ENCODE measurements around the gene MUC6.

Gene MUC6

DNA sequence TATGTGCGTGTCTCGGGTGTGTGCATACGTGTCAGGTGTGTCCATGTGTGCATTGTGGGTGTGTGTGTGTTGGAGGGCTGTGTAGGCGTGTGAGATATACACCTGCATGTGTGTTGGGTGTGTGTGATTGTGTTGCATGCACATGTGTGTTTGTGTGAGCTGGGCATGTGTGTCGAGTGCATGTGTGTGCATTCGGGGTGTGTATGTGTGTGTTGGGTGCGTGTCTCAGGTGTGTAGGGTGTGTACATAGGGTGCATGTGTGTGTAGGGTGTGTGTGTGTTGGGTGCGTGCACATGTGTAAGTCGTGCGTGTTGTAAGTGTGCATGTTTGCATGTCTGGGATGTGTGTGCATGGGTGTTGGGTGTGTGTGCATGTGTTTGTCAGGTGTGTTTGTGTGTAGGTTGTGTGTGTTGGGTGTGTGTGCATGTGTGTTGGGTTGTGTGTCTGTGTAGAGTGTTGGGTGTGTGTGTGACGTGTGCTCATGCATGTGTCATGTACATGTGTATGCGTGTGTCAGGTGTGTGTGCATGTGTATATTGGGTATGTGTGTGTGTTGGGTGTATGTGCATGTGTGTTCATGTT lies 4.1 kb downstream of the MUC6 start:
- Histone ChIP-seq H3K4me3 (ENCODE audit: low read depth, low read length) (no peak overlapping the region), H3K27ac (ENCODE audit: extremely low read depth, low read depth, low read length) (no peak overlapping the region), H3K9me3 (ENCODE audit: control insufficient read depth, insufficient read depth, low read depth, low read length) (no peaks in the 10 kb centered on the region), H3K36me3 (ENCODE audit: control insufficient read depth in 2 of 2, insufficient read depth in 1 of 2, low read length in 2 of 2) (no peaks in the 10 kb centered on the region), H3K4me1 (ENCODE audit: control insufficient read depth, insufficient read depth, low read length) (no peaks in the 10 kb centered on the region)
- TF ChIP-seq ZNF18 (tag by site-specific recombination; IDR thresholded peaks at IDR 0.05) (0 out of 2 replicates have a peak, but pooled peaks have one; percentile 13), ZNF585B (tag by site-specific recombination; IDR thresholded peaks at IDR 0.05) (no peak), MEIS1 (CRISPR knock-in tag; IDR thresholded peaks at IDR 0.05; ENCODE audit: borderline replicate concordance) (no peak), ZFHX2 (tag by site-specific recombination; conservative IDR thresholded peaks at IDR 0.05) (0 out of 2 replicates have a peak, but pooled peaks have one; percentile 16)
- TF ChIP-seq, protein P1, sequence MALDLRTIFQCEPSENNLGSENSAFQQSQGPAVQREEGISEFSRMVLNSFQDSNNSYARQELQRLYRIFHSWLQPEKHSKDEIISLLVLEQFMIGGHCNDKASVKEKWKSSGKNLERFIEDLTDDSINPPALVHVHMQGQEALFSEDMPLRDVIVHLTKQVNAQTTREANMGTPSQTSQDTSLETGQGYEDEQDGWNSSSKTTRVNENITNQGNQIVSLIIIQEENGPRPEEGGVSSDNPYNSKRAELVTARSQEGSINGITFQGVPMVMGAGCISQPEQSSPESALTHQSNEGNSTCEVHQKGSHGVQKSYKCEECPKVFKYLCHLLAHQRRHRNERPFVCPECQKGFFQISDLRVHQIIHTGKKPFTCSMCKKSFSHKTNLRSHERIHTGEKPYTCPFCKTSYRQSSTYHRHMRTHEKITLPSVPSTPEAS (tag by site-specific recombination; IDR thresholded peaks at IDR 0.05), result 0 out of 2 replicates have a peak, but pooled peaks have one; percentile 56
- ChIA-PET POLR2A (no interaction called here), CTCF (no interaction called here)

- Histone ChIP-seq H3K9me3 (ENCODE audit: control insufficient read depth, insufficient read depth, low read depth, low read length) (no peaks in the 10 kb centered on the region), H3K4me1 (ENCODE audit: control insufficient read depth, insufficient read depth, low read length) (no peaks in the 10 kb centered on the region), H3K4me3 (ENCODE audit: low read depth, low read length) (no peak overlapping the region), H3K36me3 (ENCODE audit: control insufficient read depth in 2 of 2, insufficient read depth in 1 of 2, low read length in 2 of 2) (no peaks in the 10 kb centered on the region), H3K27ac (ENCODE audit: extremely low read depth, low read depth, low read length) (no peak overlapping the region)
- ChIA-PET POLR2A (interaction anchor here (0.6 kb wide), 1 partner anchor 71 kb away, joined by 3 read pairs; no protein-coding TSS in a partner anchor), CTCF (no interaction called here)
- TF ChIP-seq ZNF792 (tag by site-specific recombination; IDR thresholded peaks at IDR 0.05), result no peak
- no peak for TF ChIP-seq ZNF366 (tag by site-specific recombination; conservative IDR thresholded peaks at IDR 0.05)
- no peak for TF ChIP-seq ZXDB (tag by site-specific recombination; IDR thresholded peaks at IDR 0.05)
- TF ChIP-seq ZNF768 (tag by site-specific recombination; IDR thresholded peaks at IDR 0.05), result no peak
- no peak for TF ChIP-seq ZSCAN23 (tag by site-specific recombination; IDR thresholded peaks at IDR 0.05)
- no peak for TF ChIP-seq SP7 (tag by site-specific recombination; IDR thresholded peaks at IDR 0.05)
- TF ChIP-seq ZNF76 (tag by site-specific recombination; IDR thresholded peaks at IDR 0.05; ENCODE audit: borderline replicate concordance, low read depth), result no peak
- no peak for TF ChIP-seq ZNF335 (tag by site-specific recombination; conservative IDR thresholded peaks at IDR 0.05)
- no peak for TF ChIP-seq ZNF777 (tag by site-specific recombination; IDR thresholded peaks at IDR 0.05; ENCODE audit: borderline replicate concordance)
Measured at GRCh38 chr11:1031121-1031899, 5.2 kb downstream of the MUC6 start.

GRCh38 chr11:1030556-1030955 lies 6.0 kb downstream of the MUC6 start:
- POLR2A ChIA-PET, result no interaction called here
- Histone ChIP-seq H3K4me1 (ENCODE audit: control insufficient read depth, insufficient read depth, low read length) (no peaks in the 10 kb centered on the region), H3K9me3 (ENCODE audit: control insufficient read depth, insufficient read depth, low read depth, low read length) (no peaks in the 10 kb centered on the region), H3K27ac (ENCODE audit: extremely low read depth, low read depth, low read length) (no peak overlapping the region), H3K4me3 (ENCODE audit: low read depth, low read length) (no peak overlapping the region), H3K36me3 (ENCODE audit: control insufficient read depth in 2 of 2, insufficient read depth in 1 of 2, low read length in 2 of 2) (no peaks in the 10 kb centered on the region)
- CTCF ChIA-PET, result no interaction called here
- TF ChIP-seq ZNF211 (tag by site-specific recombination; IDR thresholded peaks at IDR 0.05; ENCODE audit: low read depth) (no peak), BCL11A (tag by site-specific recombination; IDR thresholded peaks at IDR 0.05; ENCODE audit: low read depth) (0 out of 2 replicates have a peak, but pooled peaks have one; percentile 41), ZNF184 (tag by site-specific recombination; IDR thresholded peaks at IDR 0.05) (no peak), GLIS2 (tag by site-specific recombination; IDR thresholded peaks at IDR 0.05) (peak; percentile 15; the same call in 1 of the 2 replicates)
